Neural cell (in vitro differentiated cells): ENCODE results near the gene FGD3.

Source experiments
- CTCF ChIP-seq: fragments of 450-650 bp; IDR thresholded peaks from 2 replicates; pipeline ENCODE4 v1.5.1; 2014; ENCODE audit warnings: antibody characterized with exemption, mild to moderate bottlenecking, moderate library complexity; ENCODE audit not compliant: poor library complexity, severe bottlenecking
- EP300 ChIP-seq: fragments of 450-650 bp; conservative IDR thresholded peaks from 2 replicates; pipeline ENCODE4 v1.6.1; 2014; ENCODE audit warnings: antibody characterized with exemption, mild to moderate bottlenecking, moderate library complexity; ENCODE audit not compliant: poor library complexity, severe bottlenecking
- EZH2 ChIP-seq: fragments of 200-600, 300-800 bp; shearing (Covaris generic), sonication (generic); IDR thresholded peaks from 2 replicates; pipeline ENCODE4 v1.6.1; 2014; ENCODE audit warnings: antibody characterized with exemption, low read length, borderline replicate concordance, mild to moderate bottlenecking; ENCODE audit not compliant: insufficient read depth, poor library complexity, severe bottlenecking
- MXI1 ChIP-seq: fragments of 450-650 bp; conservative IDR thresholded peaks from 2 replicates; pipeline ENCODE4 v1.6.1; 2014; ENCODE audit warnings: antibody characterized with exemption, mild to moderate bottlenecking; ENCODE audit not compliant: poor library complexity, severe bottlenecking
- POLR2AphosphoS5 ChIP-seq: IDR thresholded peaks from 2 replicates; pipeline ENCODE4 v1.6.1; 2012
- SMC3 ChIP-seq: fragments of 450-650 bp; conservative IDR thresholded peaks from 2 replicates; pipeline ENCODE4 v1.6.1; 2014; ENCODE audit warnings: antibody characterized with exemption, mild to moderate bottlenecking, moderate library complexity; ENCODE audit not compliant: poor library complexity
- TF ChIP-seq, protein P1 (sequence below): IDR thresholded peaks from 2 replicates; pipeline ENCODE4 v1.6.1; 2012; ENCODE audit warnings: borderline replicate concordance

DNA sequence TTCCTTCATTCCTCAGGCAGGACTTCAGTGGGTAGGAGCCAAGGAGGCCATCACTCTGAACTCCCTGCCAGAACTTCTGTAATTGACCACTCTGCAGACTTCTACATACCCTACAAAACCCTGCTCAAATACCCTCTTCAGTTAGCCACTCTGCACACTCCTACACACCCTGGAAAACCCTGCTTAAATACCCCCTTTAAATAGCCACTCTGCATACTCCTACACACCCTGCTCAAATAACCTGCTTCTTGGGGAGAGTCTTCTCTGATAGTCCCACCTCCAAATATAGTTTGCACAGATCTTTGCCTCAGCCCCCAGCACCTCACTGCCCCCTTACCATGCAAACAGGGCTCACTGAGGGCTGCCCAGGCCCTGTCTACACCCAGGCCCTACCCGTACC lies 130.0 kb downstream of the FGD3 start:
- TF ChIP-seq CTCF (no peak), EP300 (no peak), EZH2 (no peak), MXI1 (no peak), SMC3 (no peak), POLR2AphosphoS5 (no peak)
- TF ChIP-seq, protein P1, sequence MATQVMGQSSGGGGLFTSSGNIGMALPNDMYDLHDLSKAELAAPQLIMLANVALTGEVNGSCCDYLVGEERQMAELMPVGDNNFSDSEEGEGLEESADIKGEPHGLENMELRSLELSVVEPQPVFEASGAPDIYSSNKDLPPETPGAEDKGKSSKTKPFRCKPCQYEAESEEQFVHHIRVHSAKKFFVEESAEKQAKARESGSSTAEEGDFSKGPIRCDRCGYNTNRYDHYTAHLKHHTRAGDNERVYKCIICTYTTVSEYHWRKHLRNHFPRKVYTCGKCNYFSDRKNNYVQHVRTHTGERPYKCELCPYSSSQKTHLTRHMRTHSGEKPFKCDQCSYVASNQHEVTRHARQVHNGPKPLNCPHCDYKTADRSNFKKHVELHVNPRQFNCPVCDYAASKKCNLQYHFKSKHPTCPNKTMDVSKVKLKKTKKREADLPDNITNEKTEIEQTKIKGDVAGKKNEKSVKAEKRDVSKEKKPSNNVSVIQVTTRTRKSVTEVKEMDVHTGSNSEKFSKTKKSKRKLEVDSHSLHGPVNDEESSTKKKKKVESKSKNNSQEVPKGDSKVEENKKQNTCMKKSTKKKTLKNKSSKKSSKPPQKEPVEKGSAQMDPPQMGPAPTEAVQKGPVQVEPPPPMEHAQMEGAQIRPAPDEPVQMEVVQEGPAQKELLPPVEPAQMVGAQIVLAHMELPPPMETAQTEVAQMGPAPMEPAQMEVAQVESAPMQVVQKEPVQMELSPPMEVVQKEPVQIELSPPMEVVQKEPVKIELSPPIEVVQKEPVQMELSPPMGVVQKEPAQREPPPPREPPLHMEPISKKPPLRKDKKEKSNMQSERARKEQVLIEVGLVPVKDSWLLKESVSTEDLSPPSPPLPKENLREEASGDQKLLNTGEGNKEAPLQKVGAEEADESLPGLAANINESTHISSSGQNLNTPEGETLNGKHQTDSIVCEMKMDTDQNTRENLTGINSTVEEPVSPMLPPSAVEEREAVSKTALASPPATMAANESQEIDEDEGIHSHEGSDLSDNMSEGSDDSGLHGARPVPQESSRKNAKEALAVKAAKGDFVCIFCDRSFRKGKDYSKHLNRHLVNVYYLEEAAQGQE, result no peak
